ENCODE results near the gene LRMDA.
"Not testable (repeated sequence)": the region's sequence is repeated elsewhere in the genome, so short reads cannot be mapped to it uniquely, and the experiment has no call there.

Gene LRMDA

DNA sequence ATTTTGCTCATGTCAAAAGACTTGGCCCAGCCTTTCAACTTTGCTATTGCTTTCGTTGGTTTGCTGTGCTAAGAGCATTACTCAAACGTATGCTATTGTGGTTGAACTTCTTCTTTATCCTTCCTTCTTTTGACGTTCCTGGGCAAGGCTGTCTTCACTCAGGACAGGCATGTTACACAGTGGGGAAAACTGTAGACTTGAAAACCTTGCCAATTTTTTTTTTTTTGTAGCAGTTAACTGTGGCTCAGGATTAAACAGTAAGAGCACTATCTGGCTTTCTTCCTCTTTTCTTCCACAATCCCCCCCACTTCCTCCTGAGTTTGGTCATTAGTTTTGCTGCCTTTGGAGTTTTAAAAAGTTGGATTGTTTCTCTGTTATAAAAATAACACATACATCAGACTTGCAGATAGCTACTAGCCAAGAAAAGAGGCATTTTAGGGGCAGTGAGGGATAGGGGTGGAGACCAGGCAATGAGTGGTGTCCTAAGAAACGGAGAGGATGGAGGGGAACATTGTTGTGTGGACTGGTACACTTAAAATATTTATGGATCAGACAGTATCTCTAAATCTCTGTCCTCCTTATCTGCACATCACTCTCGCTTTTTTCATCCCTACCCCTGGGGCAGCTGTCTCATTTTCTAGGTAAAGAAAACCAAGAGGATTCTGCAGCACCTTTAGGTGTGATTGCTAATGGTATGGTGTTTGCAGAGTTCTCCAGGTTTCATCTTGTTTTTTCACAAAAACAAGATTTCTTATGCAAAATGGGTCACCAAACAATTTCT, 181.7 kb downstream of the LRMDA start:
- Histone ChIP-seq H3K4me1 (ENCODE audit: control insufficient read depth, insufficient read depth, low read length, unreplicated experiment) (no peaks in the 10 kb centered on the region), H3K79me2 (ENCODE audit: control insufficient read depth, insufficient read depth, low read length, unreplicated experiment) (no peaks in the 10 kb centered on the region), H2AFZ (ENCODE audit: low read length, unreplicated experiment) (no peak overlapping the region), H3K27ac (ENCODE audit: low read depth, low read length) (no peak overlapping the region), H3K36me3 (ENCODE audit: insufficient read depth, low read length) (no peaks in the 10 kb centered on the region), H3K4me3 (ENCODE audit: low read depth, low read length) (no peak overlapping the region), H3K27me3 (ENCODE audit: insufficient read depth, low read length) (peaks cover 8% of the 10 kb centered on the region; the same call in 1 of the 2 replicates)

DNA sequence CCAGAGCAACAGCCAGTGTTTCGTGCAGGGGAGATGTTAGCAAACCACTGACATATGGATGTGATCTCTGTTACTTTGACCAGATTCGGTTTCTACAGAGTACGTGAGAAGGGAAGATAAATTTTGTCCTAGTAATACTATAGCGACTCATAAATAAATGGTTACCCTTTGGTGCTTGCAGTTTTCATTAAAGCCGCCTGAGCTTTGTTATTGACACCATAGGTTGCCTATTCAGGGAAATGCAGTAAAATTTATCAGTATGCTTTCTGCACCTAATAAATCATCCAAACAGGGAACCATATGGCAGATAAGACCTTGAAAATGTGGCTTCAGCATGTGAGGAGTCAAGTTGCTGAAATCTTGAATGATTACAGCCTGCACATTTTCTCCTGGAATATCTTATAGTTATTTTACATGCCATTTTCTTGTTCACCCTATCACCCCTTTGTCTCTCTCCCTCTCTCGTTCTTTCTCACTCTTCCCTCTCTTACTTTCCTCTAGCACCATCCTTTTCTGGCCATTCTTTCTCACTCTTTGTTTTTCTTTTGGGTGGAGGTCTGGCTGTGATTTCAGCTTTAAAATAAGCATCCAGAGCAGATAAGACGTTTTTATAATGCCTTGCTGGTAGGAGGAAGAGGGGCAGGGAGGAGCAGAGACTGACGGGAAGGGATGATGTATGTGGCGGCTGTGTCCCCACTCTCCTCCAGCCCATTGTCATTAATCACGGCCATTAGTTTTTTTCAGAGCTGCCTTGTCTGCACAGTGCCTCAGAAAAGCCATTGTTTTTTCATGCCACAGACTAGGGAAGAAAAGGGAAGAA, 182.5 kb downstream of the LRMDA start:
- Histone ChIP-seq H3K36me3 (ENCODE audit: insufficient read depth, low read length) (no peaks in the 10 kb centered on the region), H2AFZ (ENCODE audit: low read length, unreplicated experiment) (no peak overlapping the region), H3K27me3 (ENCODE audit: insufficient read depth, low read length) (peaks cover 8% of the 10 kb centered on the region; the same call in 1 of the 2 replicates), H3K79me2 (ENCODE audit: control insufficient read depth, insufficient read depth, low read length, unreplicated experiment) (no peaks in the 10 kb centered on the region), H3K27ac (ENCODE audit: low read depth, low read length) (no peak overlapping the region), H3K4me1 (ENCODE audit: control insufficient read depth, insufficient read depth, low read length, unreplicated experiment) (no peaks in the 10 kb centered on the region), H3K4me3 (ENCODE audit: low read depth, low read length) (no peak overlapping the region)

DNA sequence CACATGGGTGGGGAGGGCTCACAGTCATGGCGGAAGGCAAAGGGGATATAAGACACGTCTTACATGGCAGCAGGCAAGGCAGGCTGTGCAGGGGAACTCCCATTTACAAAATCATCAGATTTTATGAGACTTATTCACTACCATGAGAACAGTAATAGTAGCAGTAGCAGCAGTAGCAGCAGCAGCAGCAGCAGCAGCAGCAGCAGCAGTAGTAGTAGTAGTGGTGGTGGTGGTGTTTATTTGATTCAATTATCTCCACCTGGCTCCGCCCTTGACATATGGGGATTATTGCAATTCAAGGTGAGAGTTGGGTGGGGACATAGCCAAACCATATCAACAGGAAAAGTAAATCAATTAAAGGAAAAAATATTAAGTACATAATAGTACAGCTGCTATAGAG, 184.7 kb downstream of the LRMDA start:
- no peaks in the 10 kb centered on the region for H3K4me1 ChIP-seq (ENCODE audit: control insufficient read depth, insufficient read depth, low read length, unreplicated experiment)
- H3K27ac ChIP-seq (ENCODE audit: low read depth, low read length): no peak overlapping the region
- no peaks in the 10 kb centered on the region for H3K79me2 ChIP-seq (ENCODE audit: control insufficient read depth, insufficient read depth, low read length, unreplicated experiment)
- H3K27me3 ChIP-seq (ENCODE audit: insufficient read depth, low read length): peaks cover 8% of the 10 kb centered on the region; the same call in 1 of the 2 replicates
- H3K4me3 ChIP-seq (ENCODE audit: low read depth, low read length): no peak overlapping the region
- no peak overlapping the region for H2AFZ ChIP-seq (ENCODE audit: low read length, unreplicated experiment)
- no peaks in the 10 kb centered on the region for H3K36me3 ChIP-seq (ENCODE audit: insufficient read depth, low read length)

GRCh38 chr10:75616874-75617478, 185.6 kb downstream of the LRMDA start:
- Histone ChIP-seq H3K4me3 (ENCODE audit: low read depth, low read length) (no peak overlapping the region), H3K4me1 (ENCODE audit: control insufficient read depth, insufficient read depth, low read length, unreplicated experiment) (no peaks in the 10 kb centered on the region), H2AFZ (ENCODE audit: low read length, unreplicated experiment) (no peak overlapping the region), H3K36me3 (ENCODE audit: insufficient read depth, low read length) (no peaks in the 10 kb centered on the region), H3K27ac (ENCODE audit: low read depth, low read length) (no peak overlapping the region), H3K79me2 (ENCODE audit: control insufficient read depth, insufficient read depth, low read length, unreplicated experiment) (no peaks in the 10 kb centered on the region), H3K27me3 (ENCODE audit: insufficient read depth, low read length) (peaks cover 8% of the 10 kb centered on the region; the same call in 1 of the 2 replicates)

GRCh38 chr10:75617485-75618155, 186.2 kb downstream of the LRMDA start:
- H3K36me3 ChIP-seq (ENCODE audit: insufficient read depth, low read length): no peaks in the 10 kb centered on the region

DNA sequence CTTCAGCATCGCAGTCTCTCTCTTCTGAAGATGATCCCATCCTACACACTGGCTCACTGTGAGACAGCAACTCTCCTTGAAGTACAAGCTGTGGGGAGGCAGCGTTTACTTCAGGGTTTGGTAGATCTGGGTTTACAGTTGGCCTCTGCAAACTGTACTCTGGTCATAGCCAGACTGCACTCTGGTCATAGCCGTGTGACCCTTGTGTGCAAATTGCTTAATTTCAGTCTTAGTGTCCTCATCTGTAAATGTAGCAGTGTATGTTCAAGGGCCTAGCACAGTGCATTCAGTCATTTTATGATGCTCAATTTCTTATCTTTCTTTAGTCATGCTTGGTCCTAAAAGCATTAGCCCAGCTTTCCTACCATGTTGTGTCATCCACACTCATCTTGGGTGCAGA, 188.2 kb downstream of the LRMDA start:
- Histone ChIP-seq H3K4me1 (ENCODE audit: control insufficient read depth, insufficient read depth, low read length, unreplicated experiment) (no peaks in the 10 kb centered on the region), H3K36me3 (ENCODE audit: insufficient read depth, low read length) (no peaks in the 10 kb centered on the region), H3K27me3 (ENCODE audit: insufficient read depth, low read length) (peaks cover 4% of the 10 kb centered on the region; the same call in 1 of the 2 replicates), H3K79me2 (ENCODE audit: control insufficient read depth, insufficient read depth, low read length, unreplicated experiment) (no peaks in the 10 kb centered on the region), H3K4me3 (ENCODE audit: low read depth, low read length) (no peak overlapping the region), H2AFZ (ENCODE audit: low read length, unreplicated experiment) (no peak overlapping the region), H3K27ac (ENCODE audit: low read depth, low read length) (no peak overlapping the region)

More at GRCh38 chr10:75617485-75618155, 186.2 kb downstream of the LRMDA start:
- no peaks in the 10 kb centered on the region for H3K4me1 ChIP-seq (ENCODE audit: control insufficient read depth, insufficient read depth, low read length, unreplicated experiment)
- no peak overlapping the region for H2AFZ ChIP-seq (ENCODE audit: low read length, unreplicated experiment)
- H3K27ac ChIP-seq (ENCODE audit: low read depth, low read length): no peak overlapping the region
- H3K79me2 ChIP-seq (ENCODE audit: control insufficient read depth, insufficient read depth, low read length, unreplicated experiment): no peaks in the 10 kb centered on the region
- peaks cover 8% of the 10 kb centered on the region; the same call in 1 of the 2 replicates for H3K27me3 ChIP-seq (ENCODE audit: insufficient read depth, low read length)
- H3K4me3 ChIP-seq (ENCODE audit: low read depth, low read length): no peak overlapping the region

- no peaks in the 10 kb centered on the region for H3K4me1 ChIP-seq (ENCODE audit: control insufficient read depth, insufficient read depth, low read length, unreplicated experiment)
- H3K27ac ChIP-seq (ENCODE audit: low read depth, low read length): no peak overlapping the region
- no peak overlapping the region for H3K4me3 ChIP-seq (ENCODE audit: low read depth, low read length)
- no peak overlapping the region for H2AFZ ChIP-seq (ENCODE audit: low read length, unreplicated experiment)
- no peaks in the 10 kb centered on the region for H3K36me3 ChIP-seq (ENCODE audit: insufficient read depth, low read length)
- no peaks in the 10 kb centered on the region for H3K27me3 ChIP-seq (ENCODE audit: insufficient read depth, low read length)
- H3K79me2 ChIP-seq (ENCODE audit: control insufficient read depth, insufficient read depth, low read length, unreplicated experiment): no peaks in the 10 kb centered on the region
These were observed 188.9 kb downstream of the LRMDA start for GRCh38 chr10:75620356-75620755.

DNA sequence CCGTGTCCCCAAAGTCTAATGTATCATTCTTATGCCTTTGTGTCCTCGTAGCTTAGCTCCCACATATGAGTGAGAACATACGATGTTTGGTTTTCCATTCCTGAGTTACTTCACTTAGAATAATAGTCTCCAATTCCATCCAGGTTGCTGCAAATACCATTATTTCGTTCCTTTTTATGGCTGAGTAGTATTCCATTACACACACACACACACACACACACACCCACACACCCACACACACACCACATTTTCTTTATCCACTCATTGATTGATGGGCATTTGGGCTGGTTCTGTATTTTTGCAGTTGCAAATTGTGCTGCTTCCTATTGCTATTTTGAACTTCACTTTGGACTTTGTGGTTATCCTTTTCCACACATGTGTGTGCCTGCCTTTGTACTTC, 189.6 kb downstream of the LRMDA start:
- not testable (repeated sequence) for H3K36me3 ChIP-seq (ENCODE audit: insufficient read depth, low read length); H3K27me3 ChIP-seq (ENCODE audit: insufficient read depth, low read length); H2AFZ ChIP-seq (ENCODE audit: low read length, unreplicated experiment); H3K4me1 ChIP-seq (ENCODE audit: control insufficient read depth, insufficient read depth, low read length, unreplicated experiment); H3K4me3 ChIP-seq (ENCODE audit: low read depth, low read length); H3K79me2 ChIP-seq (ENCODE audit: control insufficient read depth, insufficient read depth, low read length, unreplicated experiment); H3K27ac ChIP-seq (ENCODE audit: low read depth, low read length)

DNA sequence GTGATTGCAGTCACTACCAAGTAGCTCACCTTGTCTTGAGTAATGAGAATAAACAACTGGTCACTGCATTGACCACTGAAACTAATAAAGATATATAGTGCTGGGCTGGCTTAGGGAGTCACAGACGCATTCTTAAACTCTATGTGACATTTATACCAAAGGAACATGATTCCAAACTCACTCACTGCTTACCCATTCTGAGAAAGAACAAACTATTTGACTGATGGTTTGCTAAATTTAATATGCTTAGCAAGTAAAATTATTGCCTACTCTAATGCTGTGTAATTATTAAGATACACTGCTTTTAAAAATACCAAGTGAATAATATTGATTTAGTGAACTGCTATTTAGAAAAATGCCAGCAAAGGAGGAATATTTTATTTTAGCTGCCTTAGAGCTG, 191.1 kb downstream of the LRMDA start:
- H3K79me2 ChIP-seq (ENCODE audit: control insufficient read depth, insufficient read depth, low read length, unreplicated experiment): no peaks in the 10 kb centered on the region
- H3K4me1 ChIP-seq (ENCODE audit: control insufficient read depth, insufficient read depth, low read length, unreplicated experiment): no peaks in the 10 kb centered on the region
- H3K27ac ChIP-seq (ENCODE audit: low read depth, low read length): no peak overlapping the region
- H3K4me3 ChIP-seq (ENCODE audit: low read depth, low read length): no peak overlapping the region
- no peak overlapping the region for H2AFZ ChIP-seq (ENCODE audit: low read length, unreplicated experiment)
- H3K36me3 ChIP-seq (ENCODE audit: insufficient read depth, low read length): no peaks in the 10 kb centered on the region
- no peaks in the 10 kb centered on the region for H3K27me3 ChIP-seq (ENCODE audit: insufficient read depth, low read length)

GRCh38 chr10:75623310-75624093, 192.1 kb downstream of the LRMDA start:
- no peaks in the 10 kb centered on the region for H3K36me3 ChIP-seq (ENCODE audit: insufficient read depth, low read length)
- H3K4me1 ChIP-seq (ENCODE audit: control insufficient read depth, insufficient read depth, low read length, unreplicated experiment): no peaks in the 10 kb centered on the region
- no peak overlapping the region for H3K27ac ChIP-seq (ENCODE audit: low read depth, low read length)
- no peaks in the 10 kb centered on the region for H3K79me2 ChIP-seq (ENCODE audit: control insufficient read depth, insufficient read depth, low read length, unreplicated experiment)
- no peak overlapping the region for H3K4me3 ChIP-seq (ENCODE audit: low read depth, low read length)
- H3K27me3 ChIP-seq (ENCODE audit: insufficient read depth, low read length): no peaks in the 10 kb centered on the region
- no peak overlapping the region for H2AFZ ChIP-seq (ENCODE audit: low read length, unreplicated experiment)

All from ACC112 (cell line).